GM12873 (cell line): ENCODE results near the gene TMEM132C.

Experiments used
- CTCF ChIP-seq: IDR thresholded peaks from 2 replicates; pipeline ENCODE4 v1.5.1; 2012; ENCODE audit warnings: low read depth, mild to moderate bottlenecking, moderate library complexity, low read length, control low read depth; ENCODE audit not compliant: insufficient read depth; ENCODE audit errors: missing control alignments

Gene TMEM132C

GRCh38 chr12:128444598-128444997 is 177.6 kb downstream of the TMEM132C start:
- no peak for TF ChIP-seq CTCF

- no peak for TF ChIP-seq CTCF
Observed at GRCh38 chr12:128445415-128446127, 178.6 kb downstream of the TMEM132C start.

DNA sequence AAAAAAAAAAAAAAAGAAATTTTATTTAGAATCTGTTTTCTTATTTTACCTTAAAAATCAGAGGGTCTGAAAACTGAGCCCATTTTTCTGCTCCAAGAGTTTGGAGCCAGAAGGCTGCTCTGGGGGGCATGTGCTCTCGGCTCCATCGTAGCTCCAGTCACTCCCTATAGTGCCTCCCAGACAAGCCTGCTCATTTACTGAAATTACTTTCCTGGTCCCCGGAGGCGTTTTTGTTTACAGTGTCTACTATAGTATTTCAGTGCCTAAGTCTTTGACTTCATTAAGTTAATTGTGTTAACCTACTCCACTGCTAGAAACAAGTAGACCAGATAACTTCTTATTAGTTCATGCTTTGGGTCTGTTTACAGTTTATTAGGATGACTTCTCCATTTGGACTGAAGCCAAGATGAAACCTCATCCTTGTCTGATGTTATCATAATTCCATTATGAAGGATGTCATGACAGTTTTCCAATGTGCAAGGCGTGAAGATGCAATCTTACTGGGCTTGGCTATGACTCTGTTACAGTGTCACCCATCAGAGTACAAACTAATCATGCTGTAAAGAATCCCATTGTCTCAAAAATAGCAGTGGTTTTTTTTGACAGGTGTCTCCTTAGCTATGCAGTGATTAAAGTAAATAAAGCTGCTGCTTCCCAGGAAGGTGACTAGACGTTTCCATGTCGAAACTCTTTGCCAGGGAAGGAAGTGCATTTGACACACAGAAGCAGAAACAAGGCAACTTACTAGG is 182.3 kb downstream of the TMEM132C start:
- TF ChIP-seq CTCF = no peak

DNA sequence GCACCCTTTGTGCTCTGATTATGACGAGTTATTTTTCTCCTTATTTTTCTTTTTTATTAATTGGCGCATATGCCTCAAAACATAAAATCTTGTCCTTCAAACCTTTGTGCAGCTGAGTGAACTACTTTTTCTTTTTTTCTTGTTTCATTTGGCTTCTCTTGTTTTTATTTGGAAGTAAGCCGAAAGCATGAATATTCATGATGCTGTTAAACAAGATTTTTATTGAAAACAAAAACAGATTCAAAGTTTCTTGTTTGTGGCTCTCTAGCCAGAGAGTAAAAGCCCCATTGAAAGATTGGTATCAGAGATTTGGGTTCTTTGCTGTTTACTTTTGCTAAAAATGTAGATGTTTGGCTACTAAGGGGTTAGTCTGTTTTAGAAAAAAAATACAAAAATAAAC is 183.8 kb downstream of the TMEM132C start:
- TF ChIP-seq CTCF = no peak

GRCh38 chr12:128455851-128456250 is 188.9 kb downstream of the TMEM132C start:
- TF ChIP-seq CTCF = no peak

DNA sequence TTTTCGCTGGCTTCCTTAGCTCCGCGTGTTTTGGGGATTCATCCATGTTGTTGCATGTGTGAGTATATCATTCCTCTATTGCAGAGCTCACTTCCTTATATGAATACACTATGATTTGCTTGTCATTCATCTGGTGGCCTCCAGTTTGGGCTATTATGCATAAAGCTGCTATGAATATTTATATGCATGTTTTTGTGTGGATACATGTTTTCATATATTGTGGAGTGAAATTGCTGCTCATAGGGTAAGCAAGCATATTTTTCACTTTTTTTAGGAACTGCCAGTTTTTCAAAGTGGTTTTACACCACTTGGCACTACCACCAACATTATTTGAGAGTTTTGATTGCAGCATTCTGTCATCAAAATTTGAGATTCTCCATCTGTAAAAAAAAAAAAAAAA is 190.0 kb downstream of the TMEM132C start:
- no peak for TF ChIP-seq CTCF

GRCh38 chr12:128458301-128458974 is 191.5 kb downstream of the TMEM132C start:
- no peak for TF ChIP-seq CTCF
